Articular chondrocyte of knee joint (primary cell): ENCODE data around the gene MAPK14. TPM values are rescaled to one million over a fixed set of nuclear protein-coding genes. Genes with fewer than 3 reads are reported as not detected.

Source experiments
- total RNA-seq: library from RNA; depleted of rRNA; stranded (reverse); fragments of >200 nt; gene quantifications from 2 replicates; pipeline ENCODE4 v1.2.3, GENCODE V29; 2012

Gene MAPK14
- total RNA-seq: 85.5 and 95.6 TPM in 2 replicates

GRCh38 chr6:36027501-36028087, at the start of gene MAPK14:
TSS of gene MAPK14 (plus strand) at chr6:36027808. CDS start at chr6:36028158, 350 bp downstream.

GRCh38 chr6:36023996-36024795, 3.4 kb upstream of the MAPK14 start, which contains the start of gene SLC26A8:
TSS of gene SLC26A8 (minus strand) at chr6:36024641. CDS start at chr6:36019707, 4,934 bp downstream.

GRCh38 chr6:36129941-36130666, 102.5 kb downstream of the MAPK14 start, which contains the start of gene MAPK13:
TSS of gene MAPK13 (plus strand) at chr6:36130513. CDS start at chr6:36130583, 70 bp downstream.

Other genes with a start within 250 kb of the MAPK14 start
- not detected in 2 replicates for gene CLPSL1, start 246.8 kb upstream of the MAPK14 start, total RNA-seq
- gene CLPS, start 230.5 kb upstream of the MAPK14 start, total RNA-seq: not detected in 2 replicates
- not detected in 2 replicates for gene LHFPL5, start 222.5 kb upstream of the MAPK14 start, total RNA-seq
- gene SRPK1, start 106.7 kb upstream of the MAPK14 start, total RNA-seq: 45.7 and 52.9 TPM in 2 replicates
- 0.32 TPM in 1 of 2 replicates, not detected in the other for gene SLC26A8, start 3.2 kb upstream of the MAPK14 start, total RNA-seq
- gene MAPK13, start 102.7 kb downstream of the MAPK14 start, total RNA-seq: 2.7 and 8.3 TPM in 2 replicates
- 14.5 and 19.2 TPM in 2 replicates for gene BRPF3, start 168.9 kb downstream of the MAPK14 start, total RNA-seq
- gene PNPLA1, start 242.3 kb downstream of the MAPK14 start, total RNA-seq: 0.22 TPM in 1 of 2 replicates, not detected in the other